GM12878 (cell line): ENCODE data around the gene SLC34A3. TPM values are rescaled to one million over a fixed set of nuclear protein-coding genes. Genes with fewer than 3 reads are reported as not detected.

Experiments used
- ATAC-seq: fragments of 200-7000 bp; cut with Tn5 transposase; 3 replicates; pipeline ENCODE4 v1.9.1; 2020; ENCODE audit warnings: mild to moderate bottlenecking, moderate library complexity
- BruUV-seq: library from RNA; stranded (reverse); fragments of 400-500 nt; replicated peaks from 2 replicates; lab custom pipeline; 2021; lab: Mats Ljungman, UMichigan
- CTCF ChIA-PET: fragments of 300-600 bp; sonication (Branson Sonifier 250); formaldehyde crosslinking; extraction: SDS; loops from one replicate; lab custom pipeline; 2021; ENCODE audit warnings: inconsistent platforms; lab: Yijun Ruan, JAX
- POLR2A ChIA-PET: fragments of 350-600 bp; formaldehyde crosslinking; extraction: SDS; loops from one replicate; lab custom pipeline; 2021; ENCODE audit warnings: inconsistent platforms; lab: Charles Lee
- RAD21 ChIA-PET: fragments of 300-600 bp; sonication (Branson Sonifier 250); formaldehyde crosslinking; loops from one replicate; lab custom pipeline; 2023; ENCODE audit warnings: antibody characterized with exemption; ENCODE audit not compliant: unreplicated experiment; lab: Charles Lee
- SMC1A ChIA-PET: fragments of 300-600 bp; sonication (Branson Sonifier 250); formaldehyde crosslinking; loops from one replicate; lab custom pipeline; 2023; ENCODE audit not compliant: unreplicated experiment, uncharacterized antibody; lab: Charles Lee
- DNase-seq: peaks from one replicate; pipeline ENCODE4 v3.0.0-alpha.2; 2011; ENCODE audit warnings: low read depth, low spot score
- FAIRE-seq: peaks from 3 replicates; lab custom pipeline; 2011; peaks lifted over from hg19 to GRCh38; lab: Jason Lieb, UNC
- H2AFZ ChIP-seq: 2 replicates; pipeline ENCODE4 v1.6.0; 2011; ENCODE audit warnings: low read depth, low read length, control low read depth; ENCODE audit not compliant: control insufficient read depth
- H3K27ac ChIP-seq: 2 replicates; pipeline ENCODE4 v1.5.1; 2011; ENCODE audit warnings: control low read depth; ENCODE audit not compliant: control insufficient read depth, insufficient read depth
- H3K27me3 ChIP-seq, 2 experiments: replicated peaks in 1 of 2; 2 replicates each; pipeline versions ENCODE4 v1.6.0 to v1.6.1; 2011; ENCODE audit warnings: low read length in 1 of 2; ENCODE audit not compliant: control insufficient read depth in 2 of 2, insufficient read depth in 2 of 2
- H3K36me3 ChIP-seq, 2 experiments: 2 replicates each; pipeline ENCODE4 v1.5.1; 2011; ENCODE audit warnings: low read length in 1 of 2; ENCODE audit not compliant: control insufficient read depth in 2 of 2, insufficient read depth in 2 of 2
- H3K4me1 ChIP-seq: 2 replicates; pipeline ENCODE4 v1.6.1; 2011; ENCODE audit warnings: mild to moderate bottlenecking, low read length, moderate library complexity, mixed read lengths; ENCODE audit not compliant: control insufficient read depth, insufficient read depth
- H3K4me2 ChIP-seq: 2 replicates; pipeline ENCODE4 v1.6.0; 2011; ENCODE audit warnings: control low read depth; ENCODE audit not compliant: control insufficient read depth, insufficient read depth
- H3K4me3 ChIP-seq: fragments of 200-600 bp; sonication (generic); 2 replicates; pipeline ENCODE4 v1.5.1; 2016
- H3K79me2 ChIP-seq: 2 replicates; pipeline ENCODE4 v1.6.0; 2011; ENCODE audit warnings: low read length; ENCODE audit not compliant: control insufficient read depth, insufficient read depth
- H3K9ac ChIP-seq: 2 replicates; pipeline ENCODE4 v1.8.0; 2011; ENCODE audit warnings: low read length, control low read depth, mixed read lengths; ENCODE audit not compliant: control insufficient read depth, insufficient read depth
- H3K9me3 ChIP-seq: replicated peaks from 3 replicates; pipeline ENCODE4 v1.5.1; 2011; ENCODE audit warnings: mild to moderate bottlenecking, low read length; ENCODE audit not compliant: control insufficient read depth, insufficient read depth
- H4K20me1 ChIP-seq: 2 replicates; pipeline ENCODE4 v1.6.0; 2011; ENCODE audit not compliant: control insufficient read depth, insufficient read depth
- ASH2L ChIP-seq: fragments of 300-600, 200-600 bp; sonication (generic); IDR thresholded peaks from 2 replicates; pipeline ENCODE4 v1.6.1; 2017; ENCODE audit warnings: low read depth, mild to moderate bottlenecking, borderline replicate concordance
- HDAC6 ChIP-seq: fragments of 200-600 bp; sonication (generic); IDR thresholded peaks from one replicate; pipeline ENCODE4 v1.8.0; 2017; ENCODE audit warnings: antibody characterized with exemption; ENCODE audit not compliant: unreplicated experiment
- HDGF ChIP-seq: fragments of 450-650 bp; IDR thresholded peaks from 2 replicates; pipeline ENCODE4 v1.6.1; 2016; ENCODE audit warnings: antibody characterized with exemption
- IKZF2 ChIP-seq, 2 experiments: fragments of 450-650 bp; IDR thresholded peaks; 2 replicates each; pipeline ENCODE4 v1.6.1; 2017; ENCODE audit warnings: mild to moderate bottlenecking in 2 of 2, moderate library complexity in 2 of 2
- NFIC ChIP-seq: IDR thresholded peaks from 2 replicates; pipeline ENCODE4 v1.6.1; 2012; ENCODE audit warnings: low read depth, mild to moderate bottlenecking, inconsistent platforms, low read length, moderate library complexity
- SREBF1 ChIP-seq: IDR thresholded peaks from 2 replicates; pipeline ENCODE4 v1.6.1; 2012; ENCODE audit warnings: mild to moderate bottlenecking, low read length
- SUZ12 ChIP-seq: fragments of 200-600 bp; sonication (generic); IDR thresholded peaks from one replicate; pipeline ENCODE4 v1.6.1; 2018; ENCODE audit warnings: antibody characterized with exemption, mild to moderate bottlenecking; ENCODE audit not compliant: unreplicated experiment
- TAF1 ChIP-seq: IDR thresholded peaks from 2 replicates; pipeline ENCODE4 v1.6.1; 2011; ENCODE audit warnings: mild to moderate bottlenecking, low read depth, low read length, borderline replicate concordance
- TBL1XR1 ChIP-seq: IDR thresholded peaks from 2 replicates; pipeline ENCODE4 v1.6.1; 2012; ENCODE audit warnings: low read depth, low read length, improper control_type of control experiment
- WGBS: methylation state at CpG from one replicate; pipeline ENCODE4 v1.1.6; 2016; ENCODE audit warnings: low lambda C conversion rate; ENCODE audit not compliant: insufficient replicate concordance, insufficient coverage; ENCODE audit errors: missing lambda C conversion rate; 5-methylcytosine and 5-hydroxymethylcytosine counted together
- in situ Hi-C: fragments of 300-500 bp; cut with MboI; formaldehyde crosslinking; loops from 9 replicates; pipeline ENCODE4 v1.14.3; 2018; ENCODE audit warnings: mixed read lengths
- intact Hi-C: fragments of 100-400 bp; cut with micrococcal nuclease; formaldehyde crosslinking; loops from one replicate; pipeline ENCODE4 v1.14.2; 2022; ENCODE audit not compliant: unreplicated experiment
- polyA plus RNA-seq, 11 experiments: library from polyadenylated mRNA; depleted of rRNA in 4 of 11; unstranded in 6 of 11; stranded (reverse) in 5 of 11; fragments of >200 nt; fragmentation: Nextera tagmentation in 4 of 11; fragmentation: Illumina TruSeq in 1 of 11; extraction: Ambion mirVana in 4 of 11; extraction: Trizol in 1 of 11; gene quantifications; 1 replicate in 1 of 11; 2 replicates in 10 of 11; pipeline versions ENCODE4 v1.2.1 to v1.2.3, GENCODE V29; 2011 to 2016; ENCODE audit warnings: inconsistent platforms in 2 of 11, missing spikeins in 2 of 11, low read depth in 1 of 11
- total RNA-seq, 4 experiments: library from RNA; depleted of rRNA in 3 of 4; stranded (reverse); fragments of >200 nt in 3 of 4; fragmentation: Illumina TruSeq in 1 of 4; extraction: Trizol in 1 of 4; gene quantifications; 2 replicates each; pipeline versions ENCODE4 v1.2.1 to v1.2.3, GENCODE V29; 2013 to 2021
- TF ChIP-seq, protein P1 (sequence below): fragments of 450-650 bp; IDR thresholded peaks from 2 replicates; pipeline ENCODE4 v1.6.1; 2017; ENCODE audit warnings: mild to moderate bottlenecking, moderate library complexity
- TF ChIP-seq, protein P2 (sequence below): fragments of 450-650 bp; IDR thresholded peaks from 2 replicates; pipeline ENCODE4 v1.6.1; 2016; ENCODE audit warnings: mild to moderate bottlenecking
- TF ChIP-seq, protein P3 (sequence below): IDR thresholded peaks from 2 replicates; pipeline ENCODE4 v1.6.1; 2011; ENCODE audit warnings: low read depth, mild to moderate bottlenecking, low read length, moderate library complexity, borderline replicate concordance; ENCODE audit errors: extremely low read depth
- TF ChIP-seq, protein P4 (sequence below): IDR thresholded peaks from 2 replicates; pipeline ENCODE4 v1.6.1; 2011; ENCODE audit warnings: borderline replicate concordance, low read depth, mild to moderate bottlenecking, moderate library complexity, mixed read lengths, low read length; ENCODE audit not compliant: insufficient read depth; ENCODE audit errors: extremely low read length

SLC34A3 gene
- total and polyA plus RNA-seq, 10 of the 15 experiments (the other 5 are each of a cell fraction or from before 2014, with no cell fraction given) = not detected

DNA sequence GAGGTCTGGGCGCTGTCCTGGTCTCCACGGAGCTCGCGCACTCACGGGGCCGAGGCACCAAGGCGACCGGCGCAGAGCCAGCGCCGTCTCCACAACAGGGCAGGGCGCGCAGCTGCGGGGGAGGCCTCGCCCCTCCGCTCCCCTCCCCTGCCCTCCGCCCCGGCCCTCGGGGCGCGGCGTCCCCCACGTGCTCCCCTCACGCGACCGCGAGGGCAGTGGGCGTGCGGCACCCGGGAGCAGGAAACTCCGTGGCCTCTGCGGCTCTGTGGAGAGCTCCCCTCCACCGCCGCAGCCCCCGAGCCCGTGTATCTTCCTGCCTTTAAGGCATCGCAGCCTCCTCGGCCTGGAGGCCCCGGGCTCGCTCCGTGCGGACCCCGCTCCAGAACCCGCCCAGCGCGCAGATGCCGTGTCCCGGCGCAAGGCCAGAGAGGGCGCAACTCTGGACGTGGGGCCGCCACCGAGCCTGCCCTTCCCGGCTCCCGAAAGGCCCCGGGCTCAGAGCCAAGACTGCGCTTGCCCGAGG is 9.7 kb downstream of the SLC34A3 start (continued):
- TF ChIP-seq HDAC6 (peak; percentile 72), ASH2L (no peak)

DNA sequence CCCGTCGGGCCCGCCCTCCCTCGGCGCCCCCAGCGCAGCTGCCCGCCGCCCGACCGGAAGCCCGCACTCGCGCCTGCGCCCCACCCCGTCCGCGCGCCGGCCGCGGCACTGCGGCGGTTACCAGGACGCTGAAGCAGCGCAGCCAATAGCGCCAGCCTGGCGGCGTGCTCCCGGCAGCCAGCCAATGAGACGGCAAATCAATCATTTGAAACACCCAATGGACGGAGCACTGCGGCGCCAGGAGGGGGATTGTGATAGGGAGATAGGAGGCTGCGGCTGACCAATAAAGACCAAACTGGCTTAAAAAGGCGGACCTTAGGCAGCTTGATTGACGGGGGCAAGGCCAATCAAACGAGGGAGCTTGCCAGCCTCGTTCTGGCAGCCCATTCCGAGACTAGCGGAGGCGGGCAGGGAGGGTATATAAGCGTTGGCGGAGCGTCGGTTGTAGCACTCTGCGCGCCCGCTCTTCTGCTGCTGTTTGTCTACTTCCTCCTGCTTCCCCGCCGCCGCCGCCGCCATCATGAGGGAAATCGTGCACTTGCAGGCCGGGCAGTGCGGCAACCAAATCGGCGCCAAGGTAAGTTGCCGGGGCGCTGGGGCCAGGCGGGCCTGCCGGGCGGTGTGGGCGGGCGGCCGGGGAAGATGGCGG is 10.3 kb downstream of the SLC34A3 start, which contains the start of gene TUBB4B:
TSS of gene TUBB4B (plus strand) at position 447 of the 649 bp plus-strand sequence. CDS start at position 521, 74 bp downstream.
- Histone ChIP-seq H2AFZ (peak within 1 kb of the TSS; percentile 75), H3K9ac (peak within 1 kb of the TSS; percentile 68), H4K20me1 (peaks cover 4% of the 10 kb centered on the region; the same call in 1 of the 2 replicates), H3K4me3 (peak within 1 kb of the TSS; percentile 98), H3K36me3 (peaks cover 8 to 14% of the 10 kb centered on the region in 2 experiments), H3K4me2 (peak within 1 kb of the TSS; percentile 91), H3K27ac (peak within 1 kb of the TSS; percentile 83), H3K27me3 (no peaks in the 10 kb centered on the region), H3K79me2 (peaks cover 30% of the 10 kb centered on the region), H3K9me3 (no peaks in the 10 kb centered on the region), H3K4me1 (peaks cover 42% of the 10 kb centered on the region)
- ChIA-PET RAD21 (interaction anchor here (0.9 to 1.9 kb wide), 11 partner anchors 14 to 122 kb away, joined by 3 to 13 read pairs (median 3); partner anchors contain the start of genes NELFB, NRARP, RNF208 and TPRN), SMC1A (interaction anchor here (0.7 to 1.7 kb wide), 5 partner anchors 13 to 154 kb away, joined by 3 to 6 read pairs (median 3); partner anchors contain the start of gene MAN1B1), POLR2A (interaction anchor here (0.7 to 9.2 kb wide), 27 partner anchors 11 to 249 kb away, joined by 3 to 112 read pairs (median 6); partner anchors contain the start of genes CYSRT1, EXD3, MAN1B1 and NELFB), CTCF (interaction anchor here (0.6 to 5.3 kb wide), 12 partner anchors 14 to 206 kb away, joined by 3 to 52 read pairs (median 4); partner anchors contain the start of genes CYSRT1, NELFB, RNF208 and RNF224)
- WGBS = under 1% methylated on average over 62 of the region's 67 CpGs
- in situ Hi-C loops (no loop called here), intact Hi-C loops (no loop called here)
- FAIRE-seq (peak; percentile 100), DNase-seq (peak; percentile 100), ATAC-seq (peak; percentile 86)
- BruUV-seq = no TSS peak
- TF ChIP-seq, protein P1, sequence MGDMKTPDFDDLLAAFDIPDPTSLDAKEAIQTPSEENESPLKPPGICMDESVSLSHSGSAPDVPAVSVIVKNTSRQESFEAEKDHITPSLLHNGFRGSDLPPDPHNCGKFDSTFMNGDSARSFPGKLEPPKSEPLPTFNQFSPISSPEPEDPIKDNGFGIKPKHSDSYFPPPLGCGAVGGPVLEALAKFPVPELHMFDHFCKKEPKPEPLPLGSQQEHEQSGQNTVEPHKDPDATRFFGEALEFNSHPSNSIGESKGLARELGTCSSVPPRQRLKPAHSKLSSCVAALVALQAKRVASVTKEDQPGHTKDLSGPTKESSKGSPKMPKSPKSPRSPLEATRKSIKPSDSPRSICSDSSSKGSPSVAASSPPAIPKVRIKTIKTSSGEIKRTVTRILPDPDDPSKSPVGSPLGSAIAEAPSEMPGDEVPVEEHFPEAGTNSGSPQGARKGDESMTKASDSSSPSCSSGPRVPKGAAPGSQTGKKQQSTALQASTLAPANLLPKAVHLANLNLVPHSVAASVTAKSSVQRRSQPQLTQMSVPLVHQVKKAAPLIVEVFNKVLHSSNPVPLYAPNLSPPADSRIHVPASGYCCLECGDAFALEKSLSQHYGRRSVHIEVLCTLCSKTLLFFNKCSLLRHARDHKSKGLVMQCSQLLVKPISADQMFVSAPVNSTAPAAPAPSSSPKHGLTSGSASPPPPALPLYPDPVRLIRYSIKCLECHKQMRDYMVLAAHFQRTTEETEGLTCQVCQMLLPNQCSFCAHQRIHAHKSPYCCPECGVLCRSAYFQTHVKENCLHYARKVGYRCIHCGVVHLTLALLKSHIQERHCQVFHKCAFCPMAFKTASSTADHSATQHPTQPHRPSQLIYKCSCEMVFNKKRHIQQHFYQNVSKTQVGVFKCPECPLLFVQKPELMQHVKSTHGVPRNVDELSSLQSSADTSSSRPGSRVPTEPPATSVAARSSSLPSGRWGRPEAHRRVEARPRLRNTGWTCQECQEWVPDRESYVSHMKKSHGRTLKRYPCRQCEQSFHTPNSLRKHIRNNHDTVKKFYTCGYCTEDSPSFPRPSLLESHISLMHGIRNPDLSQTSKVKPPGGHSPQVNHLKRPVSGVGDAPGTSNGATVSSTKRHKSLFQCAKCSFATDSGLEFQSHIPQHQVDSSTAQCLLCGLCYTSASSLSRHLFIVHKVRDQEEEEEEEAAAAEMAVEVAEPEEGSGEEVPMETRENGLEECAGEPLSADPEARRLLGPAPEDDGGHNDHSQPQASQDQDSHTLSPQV = no peak
- TF ChIP-seq, protein P2, sequence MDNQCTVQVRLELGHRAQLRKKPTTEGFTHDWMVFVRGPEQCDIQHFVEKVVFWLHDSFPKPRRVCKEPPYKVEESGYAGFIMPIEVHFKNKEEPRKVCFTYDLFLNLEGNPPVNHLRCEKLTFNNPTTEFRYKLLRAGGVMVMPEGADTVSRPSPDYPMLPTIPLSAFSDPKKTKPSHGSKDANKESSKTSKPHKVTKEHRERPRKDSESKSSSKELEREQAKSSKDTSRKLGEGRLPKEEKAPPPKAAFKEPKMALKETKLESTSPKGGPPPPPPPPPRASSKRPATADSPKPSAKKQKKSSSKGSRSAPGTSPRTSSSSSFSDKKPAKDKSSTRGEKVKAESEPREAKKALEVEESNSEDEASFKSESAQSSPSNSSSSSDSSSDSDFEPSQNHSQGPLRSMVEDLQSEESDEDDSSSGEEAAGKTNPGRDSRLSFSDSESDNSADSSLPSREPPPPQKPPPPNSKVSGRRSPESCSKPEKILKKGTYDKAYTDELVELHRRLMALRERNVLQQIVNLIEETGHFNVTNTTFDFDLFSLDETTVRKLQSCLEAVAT = no peak; the same call in 1 of the 2 replicates
- TF ChIP-seq TBL1XR1 (peak; percentile 48; the same call in 1 of the 2 replicates), HDGF (no peak), SUZ12 (no peak), SREBF1 (no peak; the same call in 1 of the 2 replicates), IKZF2 (IDR thresholded peaks at IDR 0.05) (no peak), TAF1 (peak; percentile 98), NFIC (no peak)
- TF ChIP-seq, protein P3, sequence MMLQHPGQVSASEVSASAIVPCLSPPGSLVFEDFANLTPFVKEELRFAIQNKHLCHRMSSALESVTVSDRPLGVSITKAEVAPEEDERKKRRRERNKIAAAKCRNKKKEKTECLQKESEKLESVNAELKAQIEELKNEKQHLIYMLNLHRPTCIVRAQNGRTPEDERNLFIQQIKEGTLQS = no peak
- TF ChIP-seq, protein P4, sequence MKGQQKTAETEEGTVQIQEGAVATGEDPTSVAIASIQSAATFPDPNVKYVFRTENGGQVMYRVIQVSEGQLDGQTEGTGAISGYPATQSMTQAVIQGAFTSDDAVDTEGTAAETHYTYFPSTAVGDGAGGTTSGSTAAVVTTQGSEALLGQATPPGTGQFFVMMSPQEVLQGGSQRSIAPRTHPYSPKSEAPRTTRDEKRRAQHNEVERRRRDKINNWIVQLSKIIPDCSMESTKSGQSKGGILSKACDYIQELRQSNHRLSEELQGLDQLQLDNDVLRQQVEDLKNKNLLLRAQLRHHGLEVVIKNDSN = no peak
